KMS-11 (cell line): ENCODE data around the gene TBC1D25.

Experiments
- H2AFZ ChIP-seq: fragments of 200-600 bp; sonication (generic); 2 replicates; pipeline ENCODE4 v1.6.1; 2016; ENCODE audit warnings: antibody characterized with exemption, mixed run types, low read depth
- H3K27ac ChIP-seq: fragments of 200-600 bp; sonication (generic); 2 replicates; pipeline ENCODE4 v1.6.1; 2016; ENCODE audit warnings: mild to moderate bottlenecking, mixed run types
- H3K27me3 ChIP-seq: fragments of 200-600 bp; sonication (generic); 2 replicates; pipeline ENCODE4 v1.6.1; 2017; ENCODE audit warnings: mild to moderate bottlenecking, low read depth, mixed run types, moderate library complexity; ENCODE audit not compliant: insufficient read depth
- H3K36me3 ChIP-seq: fragments of 200-600 bp; sonication (generic); 2 replicates; pipeline ENCODE4 v1.6.1; 2017; ENCODE audit warnings: mild to moderate bottlenecking, mixed run types; ENCODE audit not compliant: insufficient read depth
- H3K4me1 ChIP-seq: fragments of 200-600 bp; sonication (generic); 2 replicates; pipeline ENCODE4 v1.6.1; 2016; ENCODE audit warnings: mild to moderate bottlenecking, low read depth, mixed run types; ENCODE audit not compliant: poor library complexity, severe bottlenecking
- H3K4me2 ChIP-seq: fragments of 200-600 bp; sonication (generic); 2 replicates; pipeline ENCODE4 v1.7.0; 2016; ENCODE audit warnings: mild to moderate bottlenecking, mixed run types
- H3K4me3 ChIP-seq: fragments of 200-600 bp; sonication (generic); IDR thresholded peaks from 2 replicates; pipeline ENCODE4 v1.6.1; 2017; ENCODE audit warnings: low read depth, low read length, mixed read lengths; ENCODE audit not compliant: insufficient read depth
- H3K79me2 ChIP-seq: fragments of 200-600 bp; sonication (generic); 2 replicates; pipeline ENCODE4 v1.6.1; 2016; ENCODE audit warnings: low read depth, mixed run types; ENCODE audit not compliant: insufficient read depth
- H3K9ac ChIP-seq: fragments of 200-600 bp; sonication (generic); 2 replicates; pipeline ENCODE4 v1.6.1; 2016; ENCODE audit warnings: mild to moderate bottlenecking, mixed run types
- H4K20me1 ChIP-seq: fragments of 200-600 bp; sonication (generic); 2 replicates; pipeline ENCODE4 v1.6.1; 2016; ENCODE audit warnings: mild to moderate bottlenecking, mixed run types; ENCODE audit not compliant: insufficient read depth
- CTCF ChIP-seq: fragments of 200-600 bp; sonication (generic); conservative IDR thresholded peaks from 2 replicates; pipeline ENCODE4 v1.6.1; 2017; ENCODE audit warnings: low read depth, mild to moderate bottlenecking, antibody characterized with exemption, low read length, moderate library complexity, mixed read lengths

TBC1D25 gene

GRCh38 chrX:48530736-48531135 is 8.8 kb upstream of the TBC1D25 start:
- Histone ChIP-seq H3K4me2 (no peak overlapping the region), H3K27ac (no peak overlapping the region)

GRCh38 chrX:48531358-48531959 is 8.1 kb upstream of the TBC1D25 start:
- Histone ChIP-seq H3K9ac (no peak overlapping the region), H2AFZ (peak overlapping the region; percentile 34), H3K4me2 (peak overlapping the region; percentile 25; the same call in 1 of the 2 replicates), H3K4me1 (peaks cover 29% of the 10 kb centered on the region), H3K27ac (peak overlapping the region; percentile 51; the same call in 1 of the 2 replicates), H4K20me1 (no peaks in the 10 kb centered on the region), H3K36me3 (no peaks in the 10 kb centered on the region), H3K4me3 (no peak overlapping the region), H3K79me2 (no peaks in the 10 kb centered on the region), H3K27me3 (no peaks in the 10 kb centered on the region)
- TF ChIP-seq CTCF = no peak

More at GRCh38 chrX:48530736-48531135, 8.8 kb upstream of the TBC1D25 start:
- Histone ChIP-seq H3K36me3 (no peaks in the 10 kb centered on the region), H3K9ac (no peak overlapping the region), H3K79me2 (0 out of 2 replicates have a peak, but pooled peaks cover under 1% of the 10 kb centered on the region), H3K4me1 (peaks cover 24% of the 10 kb centered on the region), H4K20me1 (no peaks in the 10 kb centered on the region), H2AFZ (no peak overlapping the region), H3K4me3 (no peak overlapping the region), H3K27me3 (no peaks in the 10 kb centered on the region)
- no peak for TF ChIP-seq CTCF

- Histone ChIP-seq H3K4me2 (no peak overlapping the region), H2AFZ (no peak overlapping the region), H3K36me3 (no peaks in the 10 kb centered on the region), H3K4me3 (no peak overlapping the region), H3K27ac (peak overlapping the region; percentile 51; the same call in 1 of the 2 replicates), H3K4me1 (peaks cover 29% of the 10 kb centered on the region), H3K79me2 (no peaks in the 10 kb centered on the region), H3K27me3 (no peaks in the 10 kb centered on the region), H4K20me1 (no peaks in the 10 kb centered on the region), H3K9ac (no peak overlapping the region)
- no peak for TF ChIP-seq CTCF
Measured at GRCh38 chrX:48532161-48532560, 7.4 kb upstream of the TBC1D25 start.

DNA sequence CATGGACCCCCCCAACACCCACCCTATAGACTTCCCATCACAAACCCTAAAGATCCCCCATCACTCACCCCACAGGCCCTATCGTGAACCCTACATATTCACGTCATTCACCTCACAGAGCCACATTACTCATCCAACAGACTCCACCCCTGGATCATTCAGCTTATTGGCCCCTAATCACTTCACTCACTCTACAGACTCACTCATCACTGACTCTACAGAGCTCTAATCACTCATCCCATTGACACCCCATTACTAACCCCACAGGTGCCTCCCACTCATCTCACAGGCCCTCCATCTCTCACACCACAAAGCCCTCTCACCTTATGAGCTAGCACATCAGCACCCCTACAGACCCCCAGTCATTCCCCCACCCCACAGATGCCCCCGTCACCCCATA is 6.3 kb upstream of the TBC1D25 start:
- TF ChIP-seq CTCF = no peak
- no peaks in the 10 kb centered on the region for H3K36me3 ChIP-seq
- no peaks in the 10 kb centered on the region for H3K79me2 ChIP-seq
- H3K9ac ChIP-seq = no peak overlapping the region
- peaks cover 29% of the 10 kb centered on the region for H3K4me1 ChIP-seq
- no peak overlapping the region for H3K4me3 ChIP-seq
- H2AFZ ChIP-seq = no peak overlapping the region
- H3K4me2 ChIP-seq = no peak overlapping the region
- H3K27ac ChIP-seq = no peak overlapping the region
- H3K27me3 ChIP-seq = no peaks in the 10 kb centered on the region
- no peaks in the 10 kb centered on the region for H4K20me1 ChIP-seq
